Heart left ventricle (tissue), 16 donors: ENCODE results near the gene IKBIP. TPM values are rescaled to one million over a fixed set of nuclear protein-coding genes. Genes with fewer than 3 reads are reported as not detected.

Experiments
- ATAC-seq, 4 donors: fragments of 200-7000 bp; cut with Tn5 transposase; one replicate each; pipeline ENCODE4 v1.9.1; 2020 to 2022; ENCODE audit warnings: moderate library complexity in 4 of 4, mild to moderate bottlenecking in 3 of 4, moderate number of reproducible peaks in 1 of 4
- DNase-seq, 5 donors: peaks; one replicate each; pipeline ENCODE4 v3.0.0-alpha.2; 2020
- H3K27ac ChIP-seq, 12 donors: fragments of 200-600 bp; sonication (generic) in 4 of 12; one replicate each; pipeline versions ENCODE4 v1.5.0 to v1.8.0; 2016 to 2022; ENCODE audit warnings: mild to moderate bottlenecking in 2 of 12
- H3K27me3 ChIP-seq, 9 donors: fragments of 200-600 bp; sonication (generic) in 2 of 9; one replicate each; pipeline versions ENCODE4 v1.5.1 to v1.8.0; 2016 to 2022; ENCODE audit warnings: mild to moderate bottlenecking in 3 of 9
- H3K36me3 ChIP-seq, 9 donors: fragments of 200-600 bp; sonication (generic) in 2 of 9; one replicate each; pipeline versions ENCODE4 v1.5.0 to v1.8.0; 2018 to 2022; ENCODE audit warnings: mild to moderate bottlenecking in 2 of 9
- H3K4me1 ChIP-seq, 12 donors: fragments of 200-600 bp; sonication (generic) in 4 of 12; one replicate each; pipeline versions ENCODE4 v1.5.0 to v1.8.0; 2016 to 2022; ENCODE audit warnings: mild to moderate bottlenecking in 3 of 12
- H3K4me3 ChIP-seq, 12 donors: fragments of 200-600 bp; sonication (generic) in 4 of 12; one replicate each; pipeline versions ENCODE4 v1.5.0 to v1.8.0; 2017 to 2022; ENCODE audit warnings: mild to moderate bottlenecking in 9 of 12, moderate library complexity in 4 of 12
- H3K9me3 ChIP-seq, 12 donors: fragments of 200-600 bp; sonication (generic) in 4 of 12; one replicate each; pipeline versions ENCODE4 v1.5.0 to v1.8.0; 2016 to 2022; ENCODE audit warnings: mild to moderate bottlenecking in 1 of 12
- WGBS, 4 donors: extraction: QIAGEN DNeasy Blood & Tissue Kit in 2 of 4; methylation state at CpG; one replicate each; pipeline versions ENCODE4 v1.1.5 to v1.1.7; 2013 to 2018; 5-methylcytosine and 5-hydroxymethylcytosine counted together
- intact Hi-C, 10 donors: fragments of 100-400 bp; cut with DNase I; formaldehyde crosslinking; loops; one replicate each; pipeline versions ENCODE4 v1.11.1 to v1.14.2; 2022
- polyA plus RNA-seq, 2 donors: library from polyadenylated mRNA; stranded (reverse); fragments of 200-250 nt; gene quantifications; one replicate each; pipeline ENCODE4 v1.2.3, GENCODE V29; 2013
- total RNA-seq, 9 donors: library from RNA; depleted of rRNA in 2 of 9; stranded (reverse); fragments of >200 nt in 2 of 9; fragmentation: NEBNext Ultra II Directional in 3 of 9; extraction: Animal tissue kit (Norgen Biotek cat#: 25700) in 3 of 9; gene quantifications; one replicate each; pipeline versions ENCODE4 v1.1.0 to v1.2.4, GENCODE V29; 2016 to 2023
- TF ChIP-seq, protein P1 (sequence below), 12 donors: fragments of 200-600 bp; sonication (generic) in 4 of 12; IDR thresholded peaks; one replicate each; pipeline versions ENCODE4 v1.5.0 to v1.8.0; 2018 to 2022; ENCODE audit warnings: antibody characterized with exemption in 12 of 12, mild to moderate bottlenecking in 5 of 12
- donor health status: ischemic (EF 13 %, LVEDD 7.1; RV severe dilation, severe dysfunction).
- donor health status: healthy with polysubstance abuse.
- donor health status: DM: no; HTN: yes; CAD: no.
- donor health status: DM: no; HTN: no; CAD: no.
- donor health status: ischemic (EF 25% LVEDD 6.9; RV normal size, moderate dysfunction).
- donor health status: ischemic (EF 25% LVEDD 5.7; RV mildly dilated, moderate dysfunction).
- donor health status: healthy.
- donor health status: DM: yes; HTN: yes; CAD: no.
- donor health status: ischemic (EF 35%, LVEDD 5.7; RV mildly dilated, moderate dysfunction).
- donor health status: nonischemic (EF 11% LVEDD 7.7; RV severe dilation, severe dysfunction).
- donor health status: DM: yes; HTN: yes; CAD: no.
- donor health status: PGD.
- donor health status: ischemic (EF 29% LVEDD 5.4; RV normal size, mild dysfunction).
- donor health status: nonischemic (EF 23%, LVEDD 6.1; RV moderate dilation, normal function).

The IKBIP gene
- total and polyA plus RNA-seq, 11 donors: 3.6 to 16.5 (median 5.2) TPM

DNA sequence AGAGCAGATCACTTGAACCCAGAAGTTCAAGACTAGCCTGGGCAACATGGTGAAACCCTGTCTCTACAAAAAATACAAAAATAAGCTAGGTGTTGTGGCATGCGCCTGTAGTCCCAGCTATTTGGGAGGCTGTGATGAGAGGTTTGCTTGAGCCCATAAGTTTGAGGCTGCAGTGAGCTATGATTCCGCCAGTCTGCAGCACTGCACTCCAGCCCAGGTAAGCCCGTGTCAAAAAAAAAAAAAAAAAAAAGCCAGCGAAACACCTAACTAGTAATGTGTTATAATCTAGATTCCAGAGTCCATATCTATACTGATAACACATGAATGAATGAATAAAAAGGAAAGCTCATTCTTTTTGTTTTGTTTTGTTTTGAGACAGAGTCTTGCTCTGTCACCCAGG lies 69.6 kb downstream of the IKBIP start:
- TF ChIP-seq, protein P1, sequence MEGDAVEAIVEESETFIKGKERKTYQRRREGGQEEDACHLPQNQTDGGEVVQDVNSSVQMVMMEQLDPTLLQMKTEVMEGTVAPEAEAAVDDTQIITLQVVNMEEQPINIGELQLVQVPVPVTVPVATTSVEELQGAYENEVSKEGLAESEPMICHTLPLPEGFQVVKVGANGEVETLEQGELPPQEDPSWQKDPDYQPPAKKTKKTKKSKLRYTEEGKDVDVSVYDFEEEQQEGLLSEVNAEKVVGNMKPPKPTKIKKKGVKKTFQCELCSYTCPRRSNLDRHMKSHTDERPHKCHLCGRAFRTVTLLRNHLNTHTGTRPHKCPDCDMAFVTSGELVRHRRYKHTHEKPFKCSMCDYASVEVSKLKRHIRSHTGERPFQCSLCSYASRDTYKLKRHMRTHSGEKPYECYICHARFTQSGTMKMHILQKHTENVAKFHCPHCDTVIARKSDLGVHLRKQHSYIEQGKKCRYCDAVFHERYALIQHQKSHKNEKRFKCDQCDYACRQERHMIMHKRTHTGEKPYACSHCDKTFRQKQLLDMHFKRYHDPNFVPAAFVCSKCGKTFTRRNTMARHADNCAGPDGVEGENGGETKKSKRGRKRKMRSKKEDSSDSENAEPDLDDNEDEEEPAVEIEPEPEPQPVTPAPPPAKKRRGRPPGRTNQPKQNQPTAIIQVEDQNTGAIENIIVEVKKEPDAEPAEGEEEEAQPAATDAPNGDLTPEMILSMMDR (IDR thresholded peaks at IDR 0.05): no peak
- H3K27ac ChIP-seq: no peak overlapping the region
- H3K9me3 ChIP-seq: no peaks in the 10 kb centered on the region
- H3K36me3 ChIP-seq: no peaks in the 10 kb centered on the region
- 95 to 98% (median 95%) methylated on average over 4 of the region's 4 CpGs for WGBS, 4 donors
- ATAC-seq: no peak
- no peak overlapping the region for H3K4me3 ChIP-seq
- intact Hi-C loops: no loop called here
- DNase-seq: no peak
- H3K4me1 ChIP-seq: peaks cover 0 to 3% (median 0%) of the 10 kb centered on the region in 12 donors
- H3K27me3 ChIP-seq: no peaks in the 10 kb centered on the region

Other genes with a start within 250 kb of the IKBIP start
- gene TMPO, start 129.2 kb downstream of the IKBIP start, total RNA-seq: 10 to 100 TPM; 11.2 to 30.5 (median 19.4) TPM
- 10 to 100 TPM; 11.4 to 16.5 TPM for gene TMPO, start 129.2 kb downstream of the IKBIP start, polyA plus RNA-seq
- 1,000 to 10,000 TPM in 8 of 9 donors, 100 to 1,000 TPM in 1; 852 to 2,779 (median 1,586) TPM for gene SLC25A3, start 51.1 kb downstream of the IKBIP start, total RNA-seq
- gene SLC25A3, start 51.1 kb downstream of the IKBIP start, polyA plus RNA-seq: 1,000 to 10,000 TPM; 1,296 to 1,376 TPM
- 10 to 100 TPM in 1 of 9 donors, 1 to 10 TPM in 8; 2.9 to 11.6 (median 3.8) TPM for gene APAF1, start 502 bp upstream of the IKBIP start, total RNA-seq
- 1 to 10 TPM; 2.5 to 3.7 TPM for gene APAF1, start 502 bp upstream of the IKBIP start, polyA plus RNA-seq